Upper lobe of left lung (tissue), 6 donors: ENCODE measurements around the gene CHI3L1. TPM values are rescaled to one million over a fixed set of nuclear protein-coding genes. Genes with fewer than 3 reads are reported as not detected.
A peak's percentile ranks its signal among the peaks of the same experiment; 100 is the strongest.

Source experiments
- ATAC-seq, 2 donors: fragments of 200-7000 bp; cut with Tn5 transposase; one replicate each; pipeline ENCODE4 v1.9.1; 2022; ENCODE audit warnings: mild to moderate bottlenecking in 2 of 2, moderate library complexity in 2 of 2; ENCODE audit not compliant: low FRiP score in 2 of 2
- DNase-seq, 2 donors: peaks; one replicate each; pipeline ENCODE4 v3.0.0-alpha.2; 2019 to 2020
- H3K27ac ChIP-seq, 4 donors: fragments of 200-600 bp; sonication (generic); one replicate each; pipeline ENCODE4 v1.5.1; 2016 to 2019
- H3K27me3 ChIP-seq, 4 donors: fragments of 200-600 bp; sonication (generic); one replicate each; pipeline ENCODE4 v1.5.1; 2017 to 2019
- H3K36me3 ChIP-seq, 4 donors: fragments of 200-600 bp; sonication (generic); one replicate each; pipeline ENCODE4 v1.5.1; 2016 to 2019
- H3K4me1 ChIP-seq, 4 donors: fragments of 200-600 bp; sonication (generic); one replicate each; pipeline ENCODE4 v1.5.1; 2018 to 2019
- H3K4me3 ChIP-seq, 4 donors: fragments of 200-600 bp; sonication (generic); one replicate each; pipeline ENCODE4 v1.5.1; 2017 to 2019; ENCODE audit warnings: mild to moderate bottlenecking in 2 of 4, moderate library complexity in 1 of 4
- H3K9me3 ChIP-seq, 4 donors: fragments of 200-600 bp; sonication (generic); one replicate each; pipeline ENCODE4 v1.5.1; 2018 to 2019
- CTCF ChIP-seq, 6 experiments: fragments of 450-650 bp in 4 of 6; fragments of 200-600 bp in 2 of 6; sonication (generic) in 2 of 6; IDR thresholded peaks; one replicate each; pipeline ENCODE4 v1.5.1; 2016 to 2019; ENCODE audit warnings: antibody characterized with exemption in 6 of 6
- EP300 ChIP-seq, 4 donors: sonication (generic); formaldehyde crosslinking; IDR thresholded peaks; one replicate each; pipeline ENCODE4 v1.5.1; 2017; ENCODE audit warnings: antibody characterized with exemption in 4 of 4, control low read depth in 2 of 4
- POLR2A ChIP-seq, 4 donors: fragments of 450-650 bp; IDR thresholded peaks; one replicate each; pipeline ENCODE4 v1.5.1; 2016 to 2017; ENCODE audit warnings: antibody characterized with exemption in 4 of 4, mild to moderate bottlenecking in 2 of 4
- POLR2AphosphoS5 ChIP-seq, 2 donors: sonication (generic); formaldehyde crosslinking; IDR thresholded peaks; one replicate each; pipeline ENCODE4 v1.5.1; 2017; ENCODE audit warnings: antibody characterized with exemption in 2 of 2
- WGBS, 2 donors: methylation state at CpG; one replicate each; pipeline ENCODE4 v1.1.5; 2017 to 2018; 5-methylcytosine and 5-hydroxymethylcytosine counted together
- total RNA-seq, 6 donors: library from RNA; depleted of rRNA in 4 of 6; stranded (reverse); fragments of >200 nt in 4 of 6; gene quantifications; one replicate each; pipeline versions ENCODE4 v1.1.0 to v1.2.1, GENCODE V29; 2016 to 2021
- donor health status: DM: no; HTN: no; CAD: no; lungs with moderate emphysema.
- donor health status: DM: no; HTN: yes; CAD: no; lungs with severe emphysema.

Gene CHI3L1
- total RNA-seq, 6 donors from 2014 or later: 12.3 to 68.4 (median 52.4) TPM

GRCh38 chr1:203130358-203130985 is 56.0 kb downstream of the CHI3L1 start:
- TF ChIP-seq EP300 (IDR thresholded peaks at IDR 0.05) (no peak), POLR2AphosphoS5 (IDR thresholded peaks at IDR 0.05) (peak in 1 of 2 donors; percentile 50), CTCF (IDR thresholded peaks at IDR 0.05) (no peak), POLR2A (IDR thresholded peaks at IDR 0.05) (no peak)
- WGBS, 2 donors: 60 to 75% methylated on average over 2 to 3 of the region's 3 CpGs
- H3K27ac ChIP-seq: no peak overlapping the region
- H3K4me1 ChIP-seq: peaks cover 34 to 50% (median 38%) of the 10 kb centered on the region in 4 donors
- H3K36me3 ChIP-seq: no peaks in the 10 kb centered on the region
- no peaks in the 10 kb centered on the region for H3K9me3 ChIP-seq
- ATAC-seq (no peak), DNase-seq (no peak)
- H3K4me3 ChIP-seq: no peak overlapping the region
- H3K27me3 ChIP-seq: peaks cover 0 to 14% (median 4%) of the 10 kb centered on the region in 4 donors

GRCh38 chr1:203129501-203130231 is 56.8 kb downstream of the CHI3L1 start:
- Histone ChIP-seq H3K4me1 (peaks cover 34 to 50% (median 38%) of the 10 kb centered on the region in 4 donors), H3K36me3 (no peaks in the 10 kb centered on the region), H3K27ac (no peak overlapping the region), H3K9me3 (no peaks in the 10 kb centered on the region), H3K27me3 (peaks cover 0 to 14% (median 4%) of the 10 kb centered on the region in 4 donors), H3K4me3 (no peak overlapping the region)
- no peak for TF ChIP-seq CTCF (IDR thresholded peaks at IDR 0.05)
- ATAC-seq (no peak), DNase-seq (peak; percentile 54 to 60)
- WGBS, 2 donors: 38 to 52% methylated on average over 7 of the region's 7 CpGs

Other genes with a start within 250 kb of the CHI3L1 start
- gene ADIPOR1, start 228.4 kb downstream of the CHI3L1 start, total RNA-seq: 100 to 1,000 TPM in 4 of 6 donors, 10 to 100 TPM in 2; 57.6 to 157 (median 125) TPM
- gene CYB5R1, start 219.4 kb downstream of the CHI3L1 start, total RNA-seq: 10 to 100 TPM; 25.1 to 81.2 (median 68.2) TPM
- gene TMEM183A, start 179.3 kb downstream of the CHI3L1 start, total RNA-seq: 10 to 100 TPM; 45.4 to 71.9 (median 68.1) TPM
- 1 to 10 TPM in 4 of 6 donors, under 1 TPM in 2; 0.63 to 9.7 (median 1.6) TPM for gene PPFIA4, start 160.2 kb downstream of the CHI3L1 start, total RNA-seq
- not detected for gene MYOG, start 100.7 kb downstream of the CHI3L1 start, total RNA-seq
- 1 to 10 TPM in 4 of 6 donors, under 1 TPM in 2; 0.20 to 5.4 (median 3.1) TPM for gene ADORA1, start 59.0 kb downstream of the CHI3L1 start, total RNA-seq
- gene MYBPH, start 10.9 kb downstream of the CHI3L1 start, total RNA-seq: under 1 TPM in 3 of 6 donors, not detected in 3; 0.13 to 0.39 (median 0.15) TPM
- gene CHIT1, start 43.0 kb upstream of the CHI3L1 start, total RNA-seq: 10 to 100 TPM in 2 of 6 donors, 1 to 10 TPM in 4; 2.0 to 97.4 (median 3.7) TPM
- 100 to 1,000 TPM in 3 of 6 donors, 10 to 100 TPM in 3; 59.1 to 178 (median 104) TPM for gene BTG2, start 118.8 kb upstream of the CHI3L1 start, total RNA-seq
- 10 to 100 TPM; 12.5 to 46.7 (median 25.4) TPM for gene FMOD, start 164.4 kb upstream of the CHI3L1 start, total RNA-seq